IPS-20b (cell line): ENCODE results near the gene PLCB4.

Experiments used
- H3K27ac ChIP-seq: one replicate; pipeline ENCODE4 v1.5.1; 2013; ENCODE audit warnings: low read length
- H3K27me3 ChIP-seq: 2 replicates; pipeline ENCODE4 v1.6.1; 2013; ENCODE audit warnings: mild to moderate bottlenecking, low read length, inconsistent platforms; ENCODE audit not compliant: insufficient read depth
- H3K36me3 ChIP-seq: 2 replicates; pipeline ENCODE4 v1.6.1; 2013; ENCODE audit warnings: low read depth, mild to moderate bottlenecking, inconsistent platforms, low read length, moderate library complexity; ENCODE audit not compliant: insufficient read depth
- H3K4me1 ChIP-seq: 2 replicates; pipeline ENCODE4 v1.6.1; 2013; ENCODE audit warnings: mild to moderate bottlenecking, control low read depth, inconsistent platforms, low read length, moderate library complexity; ENCODE audit not compliant: insufficient read depth
- H3K4me3 ChIP-seq: 2 replicates; pipeline ENCODE4 v1.5.1; 2013; ENCODE audit warnings: mild to moderate bottlenecking, low read length, inconsistent platforms
- H3K9ac ChIP-seq: 2 replicates; pipeline ENCODE4 v1.6.1; 2013; ENCODE audit warnings: low read depth, mild to moderate bottlenecking, inconsistent platforms, low read length, moderate library complexity
- H3K9me3 ChIP-seq: 2 replicates; pipeline ENCODE4 v1.6.1; 2013; ENCODE audit warnings: mild to moderate bottlenecking, low read depth, low read length, inconsistent platforms; ENCODE audit not compliant: insufficient read depth

PLCB4 gene

GRCh38 chr20:9258901-9259300, 190.0 kb downstream of the PLCB4 start:
- Histone ChIP-seq H3K36me3 (no peaks in the 10 kb centered on the region), H3K4me3 (no peak overlapping the region), H3K9ac (no peak overlapping the region), H3K27ac (no peak overlapping the region), H3K4me1 (no peaks in the 10 kb centered on the region), H3K27me3 (no peaks in the 10 kb centered on the region), H3K9me3 (no peaks in the 10 kb centered on the region)

GRCh38 chr20:9260027-9260426, 191.1 kb downstream of the PLCB4 start:
- Histone ChIP-seq H3K27me3 (no peaks in the 10 kb centered on the region), H3K27ac (no peak overlapping the region), H3K9ac (no peak overlapping the region), H3K4me3 (no peak overlapping the region), H3K36me3 (no peaks in the 10 kb centered on the region), H3K4me1 (no peaks in the 10 kb centered on the region), H3K9me3 (no peaks in the 10 kb centered on the region)

- no peak overlapping the region for H3K9ac ChIP-seq
- no peak overlapping the region for H3K27ac ChIP-seq
- no peaks in the 10 kb centered on the region for H3K4me1 ChIP-seq
- no peaks in the 10 kb centered on the region for H3K27me3 ChIP-seq
- H3K36me3 ChIP-seq: no peaks in the 10 kb centered on the region
- no peak overlapping the region for H3K4me3 ChIP-seq
- no peaks in the 10 kb centered on the region for H3K9me3 ChIP-seq
Observed at GRCh38 chr20:9261781-9262180, 192.9 kb downstream of the PLCB4 start.

DNA sequence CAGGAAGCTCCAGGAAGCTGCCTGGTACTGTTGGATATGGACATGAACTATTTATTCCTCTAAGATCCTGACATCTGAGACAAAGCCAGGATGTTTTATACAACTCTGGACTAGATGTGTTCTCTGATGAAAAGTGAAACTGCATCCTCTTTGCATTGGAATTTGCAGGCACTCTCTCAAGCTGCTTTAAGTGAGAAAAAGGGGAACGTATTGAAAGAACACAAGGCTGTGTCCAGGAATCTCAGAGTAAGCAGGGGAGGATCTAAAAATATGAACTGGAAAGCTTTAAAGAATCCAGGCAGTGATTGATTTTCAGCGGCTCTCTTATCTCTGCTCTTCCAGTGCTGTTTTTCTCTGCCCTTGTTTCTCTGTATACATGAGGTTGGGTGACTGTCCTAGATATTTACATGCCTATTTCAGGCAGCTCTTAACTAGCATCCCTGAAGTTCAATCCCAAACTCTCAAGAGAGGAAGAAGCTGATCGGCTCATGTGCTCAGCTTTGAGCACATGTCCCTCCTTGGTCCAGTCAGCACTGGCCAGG, 193.8 kb downstream of the PLCB4 start:
- Histone ChIP-seq H3K27ac (no peak overlapping the region), H3K9me3 (no peaks in the 10 kb centered on the region), H3K4me3 (no peak overlapping the region), H3K27me3 (no peaks in the 10 kb centered on the region), H3K9ac (no peak overlapping the region), H3K36me3 (no peaks in the 10 kb centered on the region), H3K4me1 (no peaks in the 10 kb centered on the region)

GRCh38 chr20:9269280-9269971, 200.5 kb downstream of the PLCB4 start:
- Histone ChIP-seq H3K27me3 (no peaks in the 10 kb centered on the region), H3K9ac (no peak overlapping the region), H3K4me3 (no peak overlapping the region), H3K4me1 (no peaks in the 10 kb centered on the region), H3K27ac (no peak overlapping the region), H3K9me3 (no peaks in the 10 kb centered on the region), H3K36me3 (no peaks in the 10 kb centered on the region)

- H3K4me1 ChIP-seq: no peaks in the 10 kb centered on the region
- no peaks in the 10 kb centered on the region for H3K36me3 ChIP-seq
- H3K27me3 ChIP-seq: no peaks in the 10 kb centered on the region
- H3K9ac ChIP-seq: no peak overlapping the region
- H3K27ac ChIP-seq: no peak overlapping the region
- no peaks in the 10 kb centered on the region for H3K9me3 ChIP-seq
- H3K4me3 ChIP-seq: no peak overlapping the region
Observed at GRCh38 chr20:9270831-9271230, 201.9 kb downstream of the PLCB4 start.

DNA sequence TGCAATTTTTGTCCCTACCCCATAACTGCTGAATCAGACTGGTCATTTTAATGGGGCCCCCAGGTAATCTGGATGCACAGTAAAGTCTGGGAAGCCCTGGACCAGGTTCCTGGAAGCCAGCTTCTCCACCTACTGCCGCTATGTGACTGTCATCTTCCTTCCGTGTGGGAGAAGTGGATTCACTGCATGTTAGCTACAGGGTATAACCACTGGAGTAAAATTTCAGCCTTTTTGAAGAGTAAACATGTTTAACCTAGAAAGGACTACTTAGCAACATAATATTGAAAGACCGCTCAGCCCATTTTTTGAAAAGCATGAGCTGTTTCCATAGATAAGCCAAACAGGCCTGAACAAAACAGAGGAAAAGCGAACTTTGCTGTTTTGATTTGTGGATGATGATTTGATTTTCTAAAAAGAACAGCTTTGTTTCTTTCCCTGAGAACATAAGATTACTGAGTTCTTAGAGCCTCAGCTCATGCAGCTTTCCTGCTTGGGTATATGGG, 208.1 kb downstream of the PLCB4 start:
- no peak overlapping the region for H3K9ac ChIP-seq
- no peak overlapping the region for H3K4me3 ChIP-seq
- H3K4me1 ChIP-seq: peaks cover 5% of the 10 kb centered on the region; the same call in 1 of the 2 replicates
- H3K9me3 ChIP-seq: no peaks in the 10 kb centered on the region
- H3K27ac ChIP-seq: no peak overlapping the region
- no peaks in the 10 kb centered on the region for H3K27me3 ChIP-seq
- H3K36me3 ChIP-seq: no peaks in the 10 kb centered on the region

- H3K27ac ChIP-seq: no peak overlapping the region
- H3K27me3 ChIP-seq: no peaks in the 10 kb centered on the region
- peaks cover 5% of the 10 kb centered on the region; the same call in 1 of the 2 replicates for H3K4me1 ChIP-seq
- no peak overlapping the region for H3K9ac ChIP-seq
- no peaks in the 10 kb centered on the region for H3K36me3 ChIP-seq
- no peaks in the 10 kb centered on the region for H3K9me3 ChIP-seq
- H3K4me3 ChIP-seq: no peak overlapping the region
Observed at GRCh38 chr20:9279918-9280401, 211.1 kb downstream of the PLCB4 start.

- Histone ChIP-seq H3K4me3 (no peak overlapping the region), H3K9ac (no peak overlapping the region), H3K9me3 (no peaks in the 10 kb centered on the region), H3K4me1 (peaks cover 5% of the 10 kb centered on the region; the same call in 1 of the 2 replicates), H3K36me3 (no peaks in the 10 kb centered on the region), H3K27me3 (no peaks in the 10 kb centered on the region), H3K27ac (no peak overlapping the region)
Observed at GRCh38 chr20:9280666-9281065, 211.8 kb downstream of the PLCB4 start.

GRCh38 chr20:9281803-9282202, 212.9 kb downstream of the PLCB4 start:
- Histone ChIP-seq H3K9me3 (no peaks in the 10 kb centered on the region), H3K27ac (no peak overlapping the region), H3K36me3 (no peaks in the 10 kb centered on the region), H3K27me3 (no peaks in the 10 kb centered on the region), H3K4me3 (no peak overlapping the region), H3K9ac (no peak overlapping the region), H3K4me1 (peaks cover 5% of the 10 kb centered on the region; the same call in 1 of the 2 replicates)

DNA sequence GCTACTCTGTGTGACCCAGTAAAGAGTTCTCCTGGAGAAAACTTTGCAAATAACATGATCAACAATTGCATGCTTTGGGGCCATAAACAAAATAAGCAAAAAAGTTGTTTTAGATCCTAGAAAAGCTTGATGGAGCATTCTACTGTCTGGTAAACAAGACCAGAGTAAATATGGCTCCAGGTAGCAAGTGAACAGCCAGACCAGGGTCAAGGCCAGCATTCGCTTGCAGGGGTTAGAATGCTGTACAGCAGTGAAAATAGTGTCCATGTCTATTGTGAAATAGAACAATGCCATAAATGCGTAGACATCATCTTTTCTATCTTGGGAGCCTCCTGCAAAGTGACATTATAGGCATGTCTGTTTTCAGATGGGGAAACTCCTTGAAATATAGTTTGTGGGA, 216.7 kb downstream of the PLCB4 start:
- Histone ChIP-seq H3K9ac (no peak overlapping the region), H3K4me3 (no peak overlapping the region), H3K4me1 (no peaks in the 10 kb centered on the region), H3K9me3 (no peaks in the 10 kb centered on the region), H3K27me3 (no peaks in the 10 kb centered on the region), H3K36me3 (no peaks in the 10 kb centered on the region), H3K27ac (no peak overlapping the region)
